Panc1 (cell line): ENCODE results near the gene MYO18A. TPM values are rescaled to one million over a fixed set of nuclear protein-coding genes. Genes with fewer than 3 reads are reported as not detected.

Experiments
- ATAC-seq: fragments of 200-7000 bp; cut with Tn5 transposase; 2 replicates; pipeline ENCODE4 v1.9.1; 2020; ENCODE audit warnings: mild to moderate bottlenecking, moderate library complexity
- BruUV-seq: library from RNA; stranded (reverse); fragments of 400-500 nt; replicated peaks from 2 replicates; lab custom pipeline; 2021; lab: Mats Ljungman, UMichigan
- CTCF ChIA-PET: fragments of 300-600 bp; sonication (Branson Sonifier 250); formaldehyde crosslinking; loops from one replicate; lab custom pipeline; 2022; ENCODE audit warnings: antibody characterized with exemption; lab: Charles Lee
- POLR2A ChIA-PET: fragments of 300-600 bp; sonication (Branson Sonifier 250); formaldehyde crosslinking; loops from one replicate; lab custom pipeline; 2022; ENCODE audit warnings: antibody characterized with exemption; lab: Charles Lee
- DNase-seq: peaks from one replicate; pipeline ENCODE4 v3.0.0-alpha.2; 2010; ENCODE audit warnings: low read depth, low spot score
- H3K27ac ChIP-seq: 2 replicates; pipeline ENCODE4 v1.5.1; 2011; ENCODE audit warnings: mild to moderate bottlenecking, low read length, inconsistent platforms
- H3K27me3 ChIP-seq: fragments of 200-500 bp; sonication (Bioruptor generic); 2 replicates; pipeline ENCODE4 v1.6.0; 2014; ENCODE audit warnings: low read length, inconsistent platforms; ENCODE audit not compliant: control insufficient read depth, insufficient read depth
- H3K36me3 ChIP-seq: fragments of 200-500 bp; sonication (Bioruptor generic); 2 replicates; pipeline ENCODE4 v1.5.1; 2014; ENCODE audit warnings: inconsistent platforms, mild to moderate bottlenecking, low read length, moderate library complexity; ENCODE audit not compliant: control insufficient read depth, insufficient read depth
- H3K4me1 ChIP-seq: 2 replicates; pipeline ENCODE4 v1.5.1; 2011; ENCODE audit warnings: inconsistent platforms, mild to moderate bottlenecking, low read length, moderate library complexity; ENCODE audit not compliant: control insufficient read depth, insufficient read depth
- H3K4me3 ChIP-seq, 2 experiments: 2 replicates each; pipeline ENCODE4 v1.5.1; 2011 to 2012; ENCODE audit warnings: low read depth in 2 of 2, low read length in 2 of 2, mild to moderate bottlenecking in 2 of 2, inconsistent platforms in 1 of 2, moderate library complexity in 1 of 2
- H3K9me3 ChIP-seq: fragments of 200-500 bp; sonication (Bioruptor generic); 2 replicates; pipeline ENCODE4 v1.5.1; 2014; ENCODE audit warnings: low read depth, mild to moderate bottlenecking, inconsistent platforms, low read length, moderate library complexity; ENCODE audit not compliant: control insufficient read depth, insufficient read depth
- CTCF ChIP-seq: fragments of 450-650 bp; IDR thresholded peaks from 2 replicates; pipeline ENCODE4 v1.5.1; 2017; ENCODE audit warnings: mild to moderate bottlenecking
- POLR2AphosphoS5 ChIP-seq: IDR thresholded peaks from 2 replicates; pipeline ENCODE4 v1.6.1; 2012; ENCODE audit warnings: mild to moderate bottlenecking, low read depth, low read length, moderate library complexity
- SIN3A ChIP-seq: IDR thresholded peaks from 2 replicates; pipeline ENCODE4 v1.6.1; 2012; ENCODE audit warnings: low read depth, mild to moderate bottlenecking, low read length, moderate library complexity, borderline replicate concordance; ENCODE audit not compliant: insufficient read depth
- TCF7L2 ChIP-seq: IDR thresholded peaks from 2 replicates; pipeline ENCODE4 v1.6.1; 2011; ENCODE audit warnings: mild to moderate bottlenecking, low read depth, low read length, inconsistent platforms
- in situ Hi-C: cut with HindIII; loops from 2 replicates; pipeline ENCODE4 v1.10.0; 2016; ENCODE audit warnings: low sequenced_read_pairs, low pct_unique_long_range_greater_than_20kb
- intact Hi-C: fragments of 100-400 bp; cut with micrococcal nuclease; formaldehyde crosslinking; loops from one replicate; pipeline ENCODE4 v1.10.0; 2022; ENCODE audit not compliant: unreplicated experiment
- total RNA-seq: library from RNA; stranded (reverse); gene quantifications from one replicate; pipeline ENCODE4 v1.2.1, GENCODE V29; 2021; ENCODE audit not compliant: unreplicated experiment
- TF ChIP-seq, protein P1 (sequence below), 2 experiments: IDR thresholded peaks; 2 replicates each; pipeline ENCODE4 v1.6.1; 2011 to 2012; ENCODE audit warnings: low read depth in 2 of 2, control low read depth in 1 of 2, low read length in 1 of 2, mild to moderate bottlenecking in 1 of 2, moderate library complexity in 1 of 2; ENCODE audit not compliant: insufficient read depth in 1 of 2

The MYO18A gene
- total RNA-seq, 1 experiment from 2014 or later = 108 TPM

GRCh38 chr17:29121442-29121841, 58.8 kb downstream of the MYO18A start:
- no peak for DNase-seq
- TSS peak; percentile 49 for BruUV-seq
- intact Hi-C loops = no loop called here
- Histone ChIP-seq H3K4me1 (peaks cover 13% of the 10 kb centered on the region), H3K9me3 (no peaks in the 10 kb centered on the region), H3K4me3 (no peak overlapping the region), H3K36me3 (peaks cover 3% of the 10 kb centered on the region), H3K27ac (no peak overlapping the region), H3K27me3 (no peaks in the 10 kb centered on the region)
- TF ChIP-seq CTCF (no peak), TCF7L2 (no peak), SIN3A (no peak), POLR2AphosphoS5 (no peak)
- TF ChIP-seq, protein P1, sequence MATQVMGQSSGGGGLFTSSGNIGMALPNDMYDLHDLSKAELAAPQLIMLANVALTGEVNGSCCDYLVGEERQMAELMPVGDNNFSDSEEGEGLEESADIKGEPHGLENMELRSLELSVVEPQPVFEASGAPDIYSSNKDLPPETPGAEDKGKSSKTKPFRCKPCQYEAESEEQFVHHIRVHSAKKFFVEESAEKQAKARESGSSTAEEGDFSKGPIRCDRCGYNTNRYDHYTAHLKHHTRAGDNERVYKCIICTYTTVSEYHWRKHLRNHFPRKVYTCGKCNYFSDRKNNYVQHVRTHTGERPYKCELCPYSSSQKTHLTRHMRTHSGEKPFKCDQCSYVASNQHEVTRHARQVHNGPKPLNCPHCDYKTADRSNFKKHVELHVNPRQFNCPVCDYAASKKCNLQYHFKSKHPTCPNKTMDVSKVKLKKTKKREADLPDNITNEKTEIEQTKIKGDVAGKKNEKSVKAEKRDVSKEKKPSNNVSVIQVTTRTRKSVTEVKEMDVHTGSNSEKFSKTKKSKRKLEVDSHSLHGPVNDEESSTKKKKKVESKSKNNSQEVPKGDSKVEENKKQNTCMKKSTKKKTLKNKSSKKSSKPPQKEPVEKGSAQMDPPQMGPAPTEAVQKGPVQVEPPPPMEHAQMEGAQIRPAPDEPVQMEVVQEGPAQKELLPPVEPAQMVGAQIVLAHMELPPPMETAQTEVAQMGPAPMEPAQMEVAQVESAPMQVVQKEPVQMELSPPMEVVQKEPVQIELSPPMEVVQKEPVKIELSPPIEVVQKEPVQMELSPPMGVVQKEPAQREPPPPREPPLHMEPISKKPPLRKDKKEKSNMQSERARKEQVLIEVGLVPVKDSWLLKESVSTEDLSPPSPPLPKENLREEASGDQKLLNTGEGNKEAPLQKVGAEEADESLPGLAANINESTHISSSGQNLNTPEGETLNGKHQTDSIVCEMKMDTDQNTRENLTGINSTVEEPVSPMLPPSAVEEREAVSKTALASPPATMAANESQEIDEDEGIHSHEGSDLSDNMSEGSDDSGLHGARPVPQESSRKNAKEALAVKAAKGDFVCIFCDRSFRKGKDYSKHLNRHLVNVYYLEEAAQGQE (IDR thresholded peaks at IDR 0.05; ENCODE audit: insufficient read depth in 1 of 2, low read depth in 2 of 2, low read length in 1 of 2) = no peak
- ATAC-seq = no peak
- in situ Hi-C loops = no loop called here
- ChIA-PET POLR2A (no interaction called here), CTCF (interaction anchor here (0.7 to 1.1 kb wide), 2 partner anchors 29 to 156 kb away, joined by 3 to 6 read pairs; no protein-coding TSS in a partner anchor)

DNA sequence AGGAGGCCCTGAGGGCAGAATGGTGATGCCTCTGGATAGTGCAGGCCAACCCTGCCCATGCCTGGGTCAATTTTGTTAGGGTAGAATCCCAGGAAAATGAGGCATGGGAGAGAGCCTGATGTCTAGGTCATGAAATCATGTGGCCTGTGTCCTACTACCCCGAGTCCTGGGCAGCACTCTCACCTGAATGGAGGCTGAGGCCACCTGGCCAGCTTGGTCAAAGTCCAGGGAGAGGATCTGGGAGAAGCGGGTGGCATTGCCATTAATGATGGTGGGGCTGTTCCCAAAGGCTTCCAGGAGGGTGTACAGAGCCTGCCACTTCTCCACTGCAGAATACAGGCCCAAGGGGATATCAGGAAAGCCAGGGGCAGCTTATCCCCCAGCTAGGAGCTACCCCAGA, 59.8 kb downstream of the MYO18A start:
- POLR2A ChIA-PET = no interaction called here
- CTCF ChIA-PET = no interaction called here
- no peak for DNase-seq
- no peak for ATAC-seq
- Histone ChIP-seq H3K27me3 (no peaks in the 10 kb centered on the region), H3K36me3 (peaks cover 3% of the 10 kb centered on the region), H3K4me3 (no peak overlapping the region), H3K4me1 (peaks cover 12% of the 10 kb centered on the region), H3K9me3 (no peaks in the 10 kb centered on the region), H3K27ac (no peak overlapping the region)
- no TSS peak for BruUV-seq
- TF ChIP-seq CTCF = no peak
- TF ChIP-seq POLR2AphosphoS5 = no peak
- no peak for TF ChIP-seq SIN3A
- no peak for TF ChIP-seq TCF7L2
- TF ChIP-seq, protein P1 (IDR thresholded peaks at IDR 0.05; ENCODE audit: insufficient read depth in 1 of 2, low read depth in 2 of 2, low read length in 1 of 2) = no peak
- in situ Hi-C loops = no loop called here
- intact Hi-C loops = no loop called here
